ENCODE data around the gene CCL1. TPM values are rescaled to one million over a fixed set of nuclear protein-coding genes. Genes with fewer than 3 reads are reported as not detected.

Gene CCL1
- total RNA-seq, 1 experiment from 2014 or later: not detected

GRCh38 chr17:34377078-34377823 is 14.2 kb upstream of the CCL1 start:
- Histone ChIP-seq H3K14ac (ENCODE audit: insufficient read depth, low read length) (no peak overlapping the region), H4K91ac (ENCODE audit: insufficient read length, low read depth, low read length) (no peak overlapping the region), H3K23me2 (ENCODE audit: insufficient read length, low read depth, low read length, poor library complexity, severe bottlenecking) (no peaks in the 10 kb centered on the region), H4K5ac (ENCODE audit: insufficient read length, low read depth, low read length) (no peak overlapping the region), H3K27me3 (ENCODE audit: insufficient read depth, low read length) (no peaks in the 10 kb centered on the region), H2BK15ac (ENCODE audit: low read depth, low read length) (no peak overlapping the region), H2BK12ac (ENCODE audit: insufficient read length, low read depth, low read length) (no peak overlapping the region), H2AK5ac (ENCODE audit: insufficient read length, low read length) (no peak overlapping the region), H2BK20ac (ENCODE audit: low read depth, low read length, poor library complexity, severe bottlenecking) (no peak overlapping the region), H3K79me1 (ENCODE audit: insufficient read depth, low read depth, low read length, poor library complexity, severe bottlenecking) (no peaks in the 10 kb centered on the region), H2AFZ (ENCODE audit: low read length) (no peak overlapping the region), H3K18ac (ENCODE audit: insufficient read length, low read depth, low read length) (no peak overlapping the region), H3T11ph (ENCODE audit: low read length) (no peak overlapping the region), H3K79me2 (ENCODE audit: insufficient read depth, low read length) (no peaks in the 10 kb centered on the region), H3K4me1 (ENCODE audit: insufficient read depth, low read length) (no peaks in the 10 kb centered on the region), H2BK120ac (ENCODE audit: low read depth, low read length, poor library complexity, severe bottlenecking) (no peak overlapping the region), H2BK5ac (ENCODE audit: insufficient read length, low read length) (no peak overlapping the region), H4K8ac (replicated peaks; ENCODE audit: insufficient read length, low read depth, low read length) (no peak overlapping the region), H3K27ac (ENCODE audit: insufficient read length, low read depth, low read length) (no peak overlapping the region), H3K23ac (ENCODE audit: insufficient read length, low read depth, low read length) (no peak overlapping the region), H3K9ac (ENCODE audit: extremely low read depth, insufficient read length, low read length) (no peak overlapping the region), H3K9me3 (ENCODE audit: control insufficient read depth, low read depth, low read length) (no peaks in the 10 kb centered on the region), H3K56ac (ENCODE audit: insufficient read length, low read depth, low read length) (no peak overlapping the region), H3K4me2 (ENCODE audit: insufficient read depth, insufficient read length, low read length) (no peak overlapping the region), H4K20me1 (ENCODE audit: control insufficient read depth, insufficient read depth, insufficient read length) (no peaks in the 10 kb centered on the region), H3K4ac (ENCODE audit: low read depth, low read length) (no peak overlapping the region)
- no peaks in the 10 kb centered on the region for H3K27me3 Mint-ChIP-seq (ENCODE audit: low read depth)
- WGBS (ENCODE audit: extremely low coverage, insufficient read length, low lambda C conversion rate): no CpG with 5 or more reads among the region's 3 CpGs
- H3K9me3 Mint-ChIP-seq: no peaks in the 10 kb centered on the region
- no peak overlapping the region for H3K4me3 Mint-ChIP-seq
- peaks cover 10 to 13% of the 10 kb centered on the region in 2 experiments; a peak in 3 of 4 replicates for H3K4me1 Mint-ChIP-seq
- TF ChIP-seq CTCF (conservative IDR thresholded peaks at IDR 0.05): no peak
- no peaks in the 10 kb centered on the region for H3K36me3 Mint-ChIP-seq (ENCODE audit: insufficient read depth in 1 of 3, low read depth in 3 of 3)
- peak; percentile 5 for DNase-seq
- no peak overlapping the region for H3K27ac Mint-ChIP-seq

Data from H9 (cell line).